Measurements from ENCODE around the gene GRHL1. TPM values are rescaled to one million over a fixed set of nuclear protein-coding genes. Genes with fewer than 3 reads are reported as not detected.

Gene GRHL1
- total and polyA plus RNA-seq, 2 of the 4 experiments (the other 2 are of a cell fraction) = 0.18 to 0.21 TPM

DNA sequence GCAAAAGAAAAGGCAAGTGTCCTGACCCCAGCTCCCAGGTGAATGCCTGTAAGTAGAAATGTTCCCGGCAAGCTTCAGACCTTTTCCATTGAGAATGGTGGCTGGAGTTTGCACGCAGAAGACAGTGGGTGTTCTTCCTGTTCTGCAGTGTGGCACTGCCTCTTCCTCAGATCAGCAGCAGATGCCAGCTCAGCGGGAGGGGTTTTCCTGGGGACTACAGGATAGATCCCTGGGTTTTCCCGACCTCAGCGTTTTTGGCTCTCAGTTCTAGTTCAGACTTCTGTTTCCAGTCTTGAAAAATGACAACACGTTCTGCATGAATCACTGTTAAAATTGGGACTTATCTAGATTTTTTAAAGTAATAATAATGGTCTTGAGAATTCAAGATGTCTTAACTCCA is 39.2 kb downstream of the GRHL1 start:
- Histone ChIP-seq H2BK120ac (ENCODE audit: low read depth, low read length) (no peak overlapping the region), H3K36me3 (ENCODE audit: control insufficient read depth, insufficient read depth, low read length) (no peaks in the 10 kb centered on the region), H3K4me3 (ENCODE audit: insufficient read depth, low read depth, low read length) (no peak overlapping the region), H3K56ac (ENCODE audit: extremely low read depth, insufficient read depth, low read length) (no peak overlapping the region), H3K27me3 (ENCODE audit: control insufficient read depth, insufficient read depth, low read length) (no peaks in the 10 kb centered on the region), H3K4me1 (ENCODE audit: control insufficient read depth, insufficient read depth, low read length) (peaks cover 2% of the 10 kb centered on the region), H2BK20ac (ENCODE audit: low read depth, low read length) (no peak overlapping the region), H3K23ac (ENCODE audit: low read depth, low read length) (no peak overlapping the region), H3K27ac (ENCODE audit: insufficient read depth, low read length) (no peak overlapping the region), H4K5ac (ENCODE audit: low read depth, low read length) (no peak overlapping the region), H2AK9ac (replicated peaks; ENCODE audit: low read depth, low read length, poor library complexity) (no peak overlapping the region), H2AK5ac (ENCODE audit: low read depth, low read length) (no peak overlapping the region), H3K18ac (ENCODE audit: low read depth, low read length) (no peak overlapping the region), H4K8ac (ENCODE audit: low read depth in 2 of 2, low read length in 2 of 2) (no peak overlapping the region), H3K9ac (ENCODE audit: low read depth, low read length) (no peak overlapping the region), H2AFZ (replicated peaks; ENCODE audit: low read length, poor library complexity) (no peak overlapping the region), H2BK15ac (ENCODE audit: low read depth, low read length) (no peak overlapping the region), H3K14ac (replicated peaks; ENCODE audit: low read depth, low read length) (no peak overlapping the region), H4K91ac (ENCODE audit: insufficient read depth, low read depth, low read length) (no peak overlapping the region), H3K4me2 (ENCODE audit: low read depth, low read length) (no peak overlapping the region), H3K4ac (ENCODE audit: low read depth, low read length) (no peak overlapping the region), H3K9me1 (ENCODE audit: insufficient read depth, low read length) (no peaks in the 10 kb centered on the region), H4K20me1 (ENCODE audit: insufficient read depth, low read length) (no peaks in the 10 kb centered on the region), H2BK5ac (ENCODE audit: low read depth, low read length, poor library complexity, severe bottlenecking) (no peak overlapping the region), H3K9me3 (ENCODE audit: control insufficient read depth, insufficient read depth, low read length) (no peaks in the 10 kb centered on the region), H3K79me1 (ENCODE audit: low read depth in 1 of 2, low read length in 2 of 2) (no peaks in the 10 kb centered on the region)
- peak; percentile 95 for TF ChIP-seq MAFK (IDR thresholded peaks at IDR 0.05; ENCODE audit: low read depth, low read length)
- TF ChIP-seq CHD1 (IDR thresholded peaks at IDR 0.05; ENCODE audit: low read depth, low read length) = no peak
- TF ChIP-seq CEBPB (IDR thresholded peaks at IDR 0.05; ENCODE audit: low read depth, low read length) = no peak
- intact Hi-C loops (cut with micrococcal nuclease) = no loop called here
- ATAC-seq (ENCODE audit: low read depth) = no peak
- BruUV-seq (replicated peaks) = no TSS peak
- dilution Hi-C loops (cut with HindIII; ENCODE audit: low sequenced_read_pairs, unreplicated experiment) = no loop called here
- in situ Hi-C loops (cut with MboI; ENCODE audit: low sequenced_read_pairs) = no loop called here
- DNase-seq = no peak
- ChIA-PET CTCF (no interaction called here), POLR2A (ENCODE audit: unreplicated experiment) (no interaction called here)
- 73% methylated on average over 2 of the region's 6 CpGs; no CpG with 5 or more reads in 1 of the 2 experiments for WGBS, 2 experiments (ENCODE audit: extremely low coverage in 2 of 2, insufficient read length in 1 of 2)

Data from IMR-90 (cell line).